Left ventricle myocardium inferior (tissue), 1 donor: ENCODE results near the gene MROH2B. TPM values are rescaled to one million over a fixed set of nuclear protein-coding genes. Genes with fewer than 3 reads are reported as not detected.

Experiments used
- DNase-seq: peaks from one replicate; pipeline ENCODE4 v3.0.0-alpha.2; 2020
- H3K27ac ChIP-seq: fragments of 200-600 bp; replicated peaks from 2 replicates; pipeline ENCODE4 v1.8.0; 2021
- H3K27me3 ChIP-seq: fragments of 200-600 bp; 2 replicates; pipeline ENCODE4 v1.8.0; 2021; ENCODE audit warnings: low read depth
- H3K36me3 ChIP-seq: fragments of 200-600 bp; 2 replicates; pipeline ENCODE4 v1.8.0; 2021
- H3K4me1 ChIP-seq: fragments of 200-600 bp; 2 replicates; pipeline ENCODE4 v1.8.0; 2021
- H3K4me3 ChIP-seq: fragments of 200-600 bp; 2 replicates; pipeline ENCODE4 v1.8.0; 2021; ENCODE audit warnings: mild to moderate bottlenecking, moderate library complexity
- H3K9me3 ChIP-seq: fragments of 200-600 bp; replicated peaks from 2 replicates; pipeline ENCODE4 v1.8.0; 2021
- CTCF ChIP-seq: fragments of 200-600 bp; IDR thresholded peaks from 2 replicates; pipeline ENCODE4 v1.8.0; 2021; ENCODE audit warnings: antibody characterized with exemption, mild to moderate bottlenecking, borderline replicate concordance
- intact Hi-C: fragments of 100-400 bp; cut with micrococcal nuclease; formaldehyde crosslinking; loops from one replicate; pipeline ENCODE4 v1.11.0; 2022
- total RNA-seq: library from RNA; stranded (reverse); fragmentation: NEBNext Ultra II Directional; extraction: Animal tissue kit (Norgen Biotek cat#: 25700); gene quantifications from one replicate; pipeline ENCODE4 v1.2.1, GENCODE V29; 2021
- donor health status: DM: no; HTN: yes; CAD: no; lungs with severe emphysema.

Gene MROH2B
- total RNA-seq, 1 donor from 2014 or later = not detected

GRCh38 chr5:40984884-40985283 is 86.3 kb downstream of the MROH2B start:
- Histone ChIP-seq H3K4me1 (no peaks in the 10 kb centered on the region), H3K27me3 (no peaks in the 10 kb centered on the region), H3K4me3 (no peak overlapping the region), H3K9me3 (peaks cover 6% of the 10 kb centered on the region), H3K27ac (no peak overlapping the region), H3K36me3 (peaks cover 19% of the 10 kb centered on the region)
- intact Hi-C loops = no loop called here
- DNase-seq = no peak
- no peak for TF ChIP-seq CTCF

GRCh38 chr5:40983781-40984180 is 87.4 kb downstream of the MROH2B start:
- Histone ChIP-seq H3K4me1 (no peaks in the 10 kb centered on the region), H3K4me3 (no peak overlapping the region), H3K27ac (no peak overlapping the region), H3K27me3 (no peaks in the 10 kb centered on the region), H3K36me3 (peaks cover 19% of the 10 kb centered on the region), H3K9me3 (peaks cover 6% of the 10 kb centered on the region)
- intact Hi-C loops = no loop called here
- no peak for TF ChIP-seq CTCF
- DNase-seq = no peak

- no peak overlapping the region for H3K4me3 ChIP-seq
- DNase-seq = no peak
- H3K9me3 ChIP-seq = no peaks in the 10 kb centered on the region
- intact Hi-C loops = no loop called here
- H3K36me3 ChIP-seq = peaks cover 24% of the 10 kb centered on the region
- no peaks in the 10 kb centered on the region for H3K27me3 ChIP-seq
- H3K27ac ChIP-seq = no peak overlapping the region
- TF ChIP-seq CTCF = no peak
- H3K4me1 ChIP-seq = no peaks in the 10 kb centered on the region
These were observed 89.7 kb downstream of the MROH2B start for GRCh38 chr5:40981420-40981819.

GRCh38 chr5:40976836-40977235 is 94.3 kb downstream of the MROH2B start:
- Histone ChIP-seq H3K36me3 (peaks cover 16% of the 10 kb centered on the region), H3K27ac (no peak overlapping the region), H3K9me3 (no peaks in the 10 kb centered on the region), H3K4me1 (no peaks in the 10 kb centered on the region), H3K27me3 (no peaks in the 10 kb centered on the region), H3K4me3 (no peak overlapping the region)
- no peak for DNase-seq
- intact Hi-C loops = no loop called here
- no peak for TF ChIP-seq CTCF

GRCh38 chr5:40976041-40976440 is 95.1 kb downstream of the MROH2B start:
- Histone ChIP-seq H3K36me3 (peaks cover 11% of the 10 kb centered on the region), H3K27me3 (no peaks in the 10 kb centered on the region), H3K4me1 (no peaks in the 10 kb centered on the region), H3K27ac (no peak overlapping the region), H3K4me3 (no peak overlapping the region), H3K9me3 (no peaks in the 10 kb centered on the region)
- intact Hi-C loops = no loop called here
- no peak for DNase-seq
- no peak for TF ChIP-seq CTCF
